K562 (cell line): ENCODE data around the gene ZBTB49. TPM values are rescaled to one million over a fixed set of nuclear protein-coding genes. Genes with fewer than 3 reads are reported as not detected.
A peak's percentile ranks its signal among the peaks of the same experiment; 100 is the strongest.

ENCODE experiments used
- ARNT ChIP-seq, 2 experiments: fragments of 450-650 bp; IDR thresholded peaks; 2 replicates each; pipeline ENCODE4 v1.6.1; 2016; ENCODE audit warnings: mild to moderate bottlenecking in 1 of 2
- ATF4 ChIP-seq: fragments of 450-650 bp; formaldehyde crosslinking; IDR thresholded peaks from 2 replicates; pipeline ENCODE4 v1.4.0; 2022; ENCODE audit warnings: mild to moderate bottlenecking, moderate library complexity
- CBFA2T2 ChIP-seq: fragments of 450-650 bp; conservative IDR thresholded peaks from 2 replicates; pipeline ENCODE4 v1.6.1; 2017; ENCODE audit warnings: mild to moderate bottlenecking
- CBX5 ChIP-seq: IDR thresholded peaks from 2 replicates; pipeline ENCODE4 v1.6.1; 2014; ENCODE audit warnings: low read depth, borderline replicate concordance
- CGGBP1 ChIP-seq: fragments of 250-450 bp; sonication (Bioruptor Pico); IDR thresholded peaks from 2 replicates; pipeline ENCODE4 v1.9.0; 2021; ENCODE audit warnings: mild to moderate bottlenecking
- CREB3L1 ChIP-seq: fragments of 450-650 bp; IDR thresholded peaks from 2 replicates; pipeline ENCODE4 v1.6.1; 2014; ENCODE audit warnings: low read depth, mild to moderate bottlenecking, moderate library complexity, borderline replicate concordance
- DLX4 ChIP-seq: fragments of 250-450 bp; sonication (Bioruptor Pico); IDR thresholded peaks from 2 replicates; pipeline ENCODE4 v1.6.1; 2021; ENCODE audit warnings: mild to moderate bottlenecking
- FOXK2 ChIP-seq, 2 experiments: fragments of 450-650 bp; IDR thresholded peaks in 1 of 2; conservative IDR thresholded peaks in 1 of 2; 2 replicates each; pipeline ENCODE4 v1.6.1; 2016; ENCODE audit warnings: low read depth in 2 of 2, mild to moderate bottlenecking in 1 of 2
- GTF2E2 ChIP-seq: fragments of 200-800 bp; sonication (Bioruptor generic); IDR thresholded peaks from 2 replicates; pipeline ENCODE4 v1.6.1; 2016; ENCODE audit warnings: missing genetic modification characterization, missing compliant biosample characterization
- HES1 ChIP-seq: fragments of 450-650 bp; IDR thresholded peaks from 2 replicates; pipeline ENCODE4 v1.6.1; 2016; ENCODE audit warnings: low read depth, mild to moderate bottlenecking, moderate library complexity
- JUN ChIP-seq, 2 experiments: sonication (generic) in 1 of 2; formaldehyde crosslinking in 1 of 2; IDR thresholded peaks; 2 replicates each; pipeline versions ENCODE4 v1.6.1 to v1.8.0; 2012 to 2022; ENCODE audit warnings: borderline replicate concordance in 2 of 2, mild to moderate bottlenecking in 2 of 2, improper control_type of control experiment in 1 of 2, low read depth in 1 of 2, low read length in 1 of 2, missing genetic modification reagents in 1 of 2
- MAFG ChIP-seq: fragments of 450-650 bp; conservative IDR thresholded peaks from 2 replicates; pipeline ENCODE4 v1.6.1; 2016; ENCODE audit warnings: missing genetic modification characterization, missing compliant biosample characterization
- MNT ChIP-seq, 2 experiments: fragments of 450-650 bp; conservative IDR thresholded peaks; 2 replicates each; pipeline ENCODE4 v1.6.1; 2017; ENCODE audit warnings: mild to moderate bottlenecking in 2 of 2, moderate library complexity in 2 of 2
- MYNN ChIP-seq, 2 experiments: sonication (generic); formaldehyde crosslinking in 1 of 2; IDR thresholded peaks; 2 replicates each; pipeline versions ENCODE4 v1.5.0 to v1.6.1; 2016 to 2020; ENCODE audit warnings: antibody characterized with exemption in 1 of 2, missing genetic modification reagents in 1 of 2
- POLR2AphosphoS5 ChIP-seq: IDR thresholded peaks from 2 replicates; pipeline ENCODE4 v1.6.1; 2011; ENCODE audit warnings: mild to moderate bottlenecking, low read depth, low read length, moderate library complexity; ENCODE audit not compliant: control insufficient read depth, insufficient read depth
- PRPF4 ChIP-seq: fragments of 200-400 bp; formaldehyde crosslinking; IDR thresholded peaks from one replicate; pipeline ENCODE4 v1.6.1; 2017; ENCODE audit warnings: low read length, low read depth, mild to moderate bottlenecking; ENCODE audit not compliant: insufficient read depth, poor library complexity, severe bottlenecking
- PYGO2 ChIP-seq: fragments of 450-650 bp; IDR thresholded peaks from 2 replicates; pipeline ENCODE4 v1.6.1; 2016; ENCODE audit warnings: mild to moderate bottlenecking, missing genetic modification characterization, moderate library complexity, missing compliant biosample characterization
- RBM22 ChIP-seq: fragments of 200-400 bp; formaldehyde crosslinking; IDR thresholded peaks from 2 replicates; pipeline ENCODE4 v1.6.1; 2018; ENCODE audit warnings: low read length, low read depth; ENCODE audit not compliant: poor library complexity, severe bottlenecking
- SMARCA4 ChIP-seq: fragments of 450-650 bp; IDR thresholded peaks from 2 replicates; pipeline ENCODE4 v1.6.1; 2016
- TAL1 ChIP-seq: fragments of 450-650 bp; IDR thresholded peaks from 2 replicates; pipeline ENCODE4 v1.6.1; 2016; ENCODE audit warnings: mild to moderate bottlenecking
- TCF3 ChIP-seq: sonication (generic); formaldehyde crosslinking; IDR thresholded peaks from 2 replicates; pipeline ENCODE4 v1.4.0; 2020; ENCODE audit warnings: mild to moderate bottlenecking, missing genetic modification reagents
- TRIM24 ChIP-seq, 2 experiments: fragments of 450-650 bp; IDR thresholded peaks; 2 replicates each; pipeline ENCODE4 v1.6.1; 2016
- ZNF75A ChIP-seq: fragments of 450-650 bp; formaldehyde crosslinking; IDR thresholded peaks from 2 replicates; pipeline ENCODE4 v1.4.0; 2020; ENCODE audit warnings: mild to moderate bottlenecking
- polyA plus RNA-seq, 8 experiments: library from polyadenylated mRNA; depleted of rRNA in 4 of 8; stranded (reverse) in 5 of 8; unstranded in 3 of 8; fragments of >200 nt; fragmentation: Nextera tagmentation in 2 of 8; fragmentation: Illumina TruSeq in 1 of 8; extraction: Ambion mirVana in 2 of 8; extraction: Trizol in 1 of 8; gene quantifications; 2 replicates each; pipeline versions ENCODE4 v1.2.1 to v1.2.3, GENCODE V29; 2011 to 2014; ENCODE audit warnings: inconsistent platforms in 1 of 8, missing spikeins in 1 of 8
- total RNA-seq, 7 experiments: library from RNA; depleted of rRNA in 6 of 7; stranded (reverse); fragments of >200 nt in 6 of 7; fragmentation: Illumina TruSeq in 2 of 7; extraction: Trizol in 2 of 7; gene quantifications; 2 replicates each; pipeline versions ENCODE4 v1.2.1 to v1.2.3, GENCODE V29; 2011 to 2021; ENCODE audit warnings: low replicate concordance in 1 of 7

ZBTB49 gene
- total and polyA plus RNA-seq, 9 of the 15 experiments (the other 6 are each of a cell fraction or from before 2014, with no cell fraction given), result 0.49 to 8.0 (median 4.2) TPM

GRCh38 chr4:4339504-4340085, 49.5 kb downstream of the ZBTB49 start (continued):
- no peak for TF ChIP-seq CGGBP1 (CRISPR knock-in tag)
- TF ChIP-seq DLX4 (CRISPR knock-in tag), result no peak
- TF ChIP-seq MYNN (IDR thresholded peaks at IDR 0.05), result 0 out of 2 replicates have a peak, but pooled peaks have one; percentile 30
- TF ChIP-seq MYNN (CRISPR knock-in tag; IDR thresholded peaks at IDR 0.05), result no peak
- TF ChIP-seq CBX5, result no peak
- no peak for TF ChIP-seq JUN (IDR thresholded peaks at IDR 0.05; ENCODE audit: borderline replicate concordance, low read depth, low read length)
- TF ChIP-seq JUN (CRISPR knock-in tag; IDR thresholded peaks at IDR 0.05; ENCODE audit: borderline replicate concordance), result no peak
- no peak for TF ChIP-seq ATF4 (CRISPR knock-in tag)
- TF ChIP-seq TRIM24 (IDR thresholded peaks at IDR 0.05), result peak in 1 of 2 experiments; percentile 24; a peak in 1 of 4 replicates
- TF ChIP-seq ZNF75A (CRISPR knock-in tag), result no peak
- TF ChIP-seq ARNT (IDR thresholded peaks at IDR 0.05), result no peak
- peak; percentile 51; the same call in 1 of the 2 replicates for TF ChIP-seq TAL1
- no peak for TF ChIP-seq PRPF4
- peak; percentile 75 for TF ChIP-seq TCF3
- TF ChIP-seq CREB3L1, result no peak
- peak; percentile 34 to 36; a peak in 1 of 4 replicates for TF ChIP-seq FOXK2 (conservative IDR thresholded peaks at IDR 0.05 in 1 of 2, IDR thresholded peaks at IDR 0.05 in 1 of 2; ENCODE audit: low read depth in 2 of 2)
- TF ChIP-seq SMARCA4, result peak; percentile 63; the same call in 1 of the 2 replicates
- peak; percentile 28; the same call in 1 of the 2 replicates for TF ChIP-seq POLR2AphosphoS5
- TF ChIP-seq MNT (conservative IDR thresholded peaks at IDR 0.05), result peak; percentile 48 to 62; a peak in 2 of 4 replicates
- no peak for TF ChIP-seq RBM22
- no peak for TF ChIP-seq PYGO2 (tag)
- no peak for TF ChIP-seq GTF2E2 (tag)
- TF ChIP-seq MAFG (tag), result no peak
- no peak for TF ChIP-seq HES1
- peak; percentile 64 for TF ChIP-seq CBFA2T2
